IMR-90 (cell line): ENCODE results near the gene NAGLU. TPM values are rescaled to one million over a fixed set of nuclear protein-coding genes. Genes with fewer than 3 reads are reported as not detected.

Experiments used
- ATAC-seq: fragments of 200-7000 bp; cut with Tn5 transposase; 2 replicates; pipeline ENCODE4 v1.9.1; 2020; ENCODE audit warnings: low read depth, mild to moderate bottlenecking, moderate library complexity
- BruUV-seq: library from RNA; stranded (reverse); fragments of 400-500 nt; replicated peaks from 2 replicates; lab custom pipeline; 2021; lab: Mats Ljungman, UMichigan
- CTCF ChIA-PET: fragments of 300-600 bp; formaldehyde crosslinking; extraction: SDS; loops from one replicate; lab custom pipeline; 2021; ENCODE audit warnings: antibody characterized with exemption; lab: Yijun Ruan, JAX
- POLR2A ChIA-PET: fragments of 300-600 bp; sonication (Branson Sonifier 250); formaldehyde crosslinking; loops from one replicate; lab custom pipeline; 2022; ENCODE audit warnings: antibody characterized with exemption; ENCODE audit not compliant: unreplicated experiment; lab: Charles Lee
- DNase-seq: peaks from one replicate; pipeline ENCODE4 v3.0.0; 2013
- H2AFZ ChIP-seq: replicated peaks from 2 replicates; pipeline ENCODE3; 2013; ENCODE audit warnings: low read length, mild to moderate bottlenecking; ENCODE audit not compliant: poor library complexity
- H2AK5ac ChIP-seq: 2 replicates; pipeline ENCODE4 v1.6.1; 2013; ENCODE audit warnings: low read depth, low read length, inconsistent platforms
- H2AK9ac ChIP-seq: replicated peaks from 2 replicates; pipeline ENCODE3; 2013; ENCODE audit warnings: mild to moderate bottlenecking, low read depth, low read length, moderate library complexity; ENCODE audit not compliant: poor library complexity
- H2BK120ac ChIP-seq: 2 replicates; pipeline ENCODE4 v1.6.1; 2013; ENCODE audit warnings: low read depth, low read length, inconsistent platforms
- H2BK15ac ChIP-seq: 3 replicates; pipeline ENCODE4 v1.6.1; 2013; ENCODE audit warnings: low read depth, low read length, inconsistent platforms
- H2BK20ac ChIP-seq: 2 replicates; pipeline ENCODE4 v1.6.1; 2013; ENCODE audit warnings: low read depth, mild to moderate bottlenecking, inconsistent platforms, low read length, moderate library complexity
- H2BK5ac ChIP-seq: 2 replicates; pipeline ENCODE4 v1.6.1; 2013; ENCODE audit warnings: mild to moderate bottlenecking, low read depth, low read length, inconsistent platforms; ENCODE audit not compliant: poor library complexity, severe bottlenecking
- H3K14ac ChIP-seq: replicated peaks from 2 replicates; pipeline ENCODE4 v1.6.1; 2013; ENCODE audit warnings: low read depth, low read length, inconsistent platforms
- H3K18ac ChIP-seq: 2 replicates; pipeline ENCODE4 v1.6.1; 2013; ENCODE audit warnings: low read depth, low read length, control low read depth
- H3K23ac ChIP-seq: 2 replicates; pipeline ENCODE4 v1.6.1; 2013; ENCODE audit warnings: low read depth, low read length, inconsistent platforms
- H3K27ac ChIP-seq: 2 replicates; pipeline ENCODE4 v1.5.1; 2013; ENCODE audit warnings: mild to moderate bottlenecking, control low read depth, low read length; ENCODE audit not compliant: insufficient read depth
- H3K27me3 ChIP-seq: 2 replicates; pipeline ENCODE4 v1.6.1; 2013; ENCODE audit warnings: low read length; ENCODE audit not compliant: control insufficient read depth, insufficient read depth
- H3K36me3 ChIP-seq: 2 replicates; pipeline ENCODE4 v1.6.1; 2013; ENCODE audit warnings: low read length, mixed read lengths; ENCODE audit not compliant: control insufficient read depth, insufficient read depth
- H3K4ac ChIP-seq: 2 replicates; pipeline ENCODE4 v1.6.1; 2013; ENCODE audit warnings: low read depth, low read length, inconsistent platforms
- H3K4me1 ChIP-seq: 2 replicates; pipeline ENCODE4 v1.6.1; 2013; ENCODE audit warnings: low read length, mixed read lengths; ENCODE audit not compliant: control insufficient read depth, insufficient read depth
- H3K4me2 ChIP-seq: 2 replicates; pipeline ENCODE4 v1.6.1; 2013; ENCODE audit warnings: low read depth, mild to moderate bottlenecking, control low read depth, low read length, moderate library complexity
- H3K4me3 ChIP-seq: 2 replicates; pipeline ENCODE4 v1.5.1; 2013; ENCODE audit warnings: low read depth, mild to moderate bottlenecking, control low read depth, low read length, moderate library complexity; ENCODE audit not compliant: insufficient read depth
- H3K56ac ChIP-seq: 2 replicates; pipeline ENCODE4 v1.6.1; 2013; ENCODE audit warnings: low read length, inconsistent platforms; ENCODE audit not compliant: insufficient read depth; ENCODE audit errors: extremely low read depth
- H3K79me1 ChIP-seq, 2 experiments: 2 replicates each; pipeline ENCODE4 v1.6.1; 2013; ENCODE audit warnings: low read length in 2 of 2, inconsistent platforms in 1 of 2, low read depth in 1 of 2
- H3K9ac ChIP-seq: 2 replicates; pipeline ENCODE4 v1.6.1; 2013; ENCODE audit warnings: low read depth, low read length, control low read depth
- H3K9me1 ChIP-seq: 2 replicates; pipeline ENCODE4 v1.6.1; 2013; ENCODE audit warnings: low read length, inconsistent platforms; ENCODE audit not compliant: insufficient read depth
- H3K9me3 ChIP-seq: 2 replicates; pipeline ENCODE4 v1.6.1; 2013; ENCODE audit warnings: low read length; ENCODE audit not compliant: control insufficient read depth, insufficient read depth
- H4K20me1 ChIP-seq: 2 replicates; pipeline ENCODE4 v1.6.1; 2013; ENCODE audit warnings: low read length, inconsistent platforms; ENCODE audit not compliant: insufficient read depth
- H4K5ac ChIP-seq: 2 replicates; pipeline ENCODE4 v1.6.1; 2013; ENCODE audit warnings: mild to moderate bottlenecking, low read depth, low read length, control low read depth
- H4K8ac ChIP-seq, 2 experiments: 2 replicates each; pipeline ENCODE4 v1.6.1; 2013; ENCODE audit warnings: low read depth in 2 of 2, low read length in 2 of 2, control low read depth in 1 of 2, inconsistent platforms in 1 of 2
- H4K91ac ChIP-seq: 2 replicates; pipeline ENCODE4 v1.6.1; 2013; ENCODE audit warnings: low read depth, low read length, inconsistent platforms; ENCODE audit not compliant: insufficient read depth
- BHLHE40 ChIP-seq: fragments of 150-350 bp; IDR thresholded peaks from 2 replicates; pipeline ENCODE4 v1.6.1; 2016; ENCODE audit warnings: mild to moderate bottlenecking, low read depth, low read length
- ELK1 ChIP-seq: fragments of 150-350 bp; IDR thresholded peaks from 2 replicates; pipeline ENCODE4 v1.6.1; 2016; ENCODE audit warnings: low read depth, mild to moderate bottlenecking, low read length, moderate library complexity, borderline replicate concordance
- MAFK ChIP-seq: IDR thresholded peaks from 2 replicates; pipeline ENCODE4 v1.6.1; 2012; ENCODE audit warnings: low read depth, low read length, improper control_type of control experiment
- NFE2L2 ChIP-seq: fragments of 150-350 bp; IDR thresholded peaks from 2 replicates; pipeline ENCODE4 v1.6.1; 2016; ENCODE audit warnings: low read depth, mild to moderate bottlenecking, low read length
- RCOR1 ChIP-seq: IDR thresholded peaks from 2 replicates; pipeline ENCODE4 v1.6.1; 2012; ENCODE audit warnings: mild to moderate bottlenecking, low read length, improper control_type of control experiment; ENCODE audit not compliant: insufficient replicate concordance
- WGBS, 2 experiments: methylation state at CpG; one replicate each; pipeline versions ENCODE4 v1.1.5 to v1.1.7; 2013; ENCODE audit warnings: missing lambda C conversion rate in 2 of 2; ENCODE audit not compliant: insufficient read length in 1 of 2; ENCODE audit errors: extremely low coverage in 2 of 2; 5-methylcytosine and 5-hydroxymethylcytosine counted together
- dilution Hi-C: fragments of 300-500 bp; cut with HindIII; formaldehyde crosslinking; loops from one replicate; pipeline ENCODE4 v1.14.3; 2018; ENCODE audit warnings: low sequenced_read_pairs; ENCODE audit not compliant: unreplicated experiment
- in situ Hi-C: fragments of 300-500 bp; cut with MboI; formaldehyde crosslinking; loops from 3 replicates; pipeline ENCODE4 v1.14.3; 2019; ENCODE audit warnings: low sequenced_read_pairs, inconsistent platforms, mixed read lengths
- intact Hi-C: fragments of 100-400 bp; cut with micrococcal nuclease; formaldehyde crosslinking; loops from 2 replicates; pipeline ENCODE4 v1.10.0; 2022
- polyA plus RNA-seq, 3 experiments: library from polyadenylated mRNA; depleted of rRNA; stranded (reverse); fragments of >200 nt; gene quantifications; 2 replicates each; pipeline ENCODE4 v1.2.3, GENCODE V29; 2012; ENCODE audit warnings: low replicate concordance in 1 of 3
- total RNA-seq: library from RNA; depleted of rRNA; stranded (reverse); fragments of >200 nt; gene quantifications from 2 replicates; pipeline ENCODE4 v1.2.3, GENCODE V29; 2012

NAGLU gene
- total and polyA plus RNA-seq, 2 of the 4 experiments (the other 2 are of a cell fraction): 6.5 to 29.2 TPM

- Histone ChIP-seq H3K4ac (no peak overlapping the region), H4K91ac (no peak overlapping the region), H3K36me3 (peaks cover 49% of the 10 kb centered on the region), H3K56ac (no peak overlapping the region), H4K5ac (no peak overlapping the region), H3K9me1 (peaks cover 11% of the 10 kb centered on the region), H3K23ac (no peak overlapping the region), H2BK15ac (no peak overlapping the region), H2AK9ac (peak overlapping the region; percentile 25), H3K27ac (no peak overlapping the region), H2AFZ (no peak overlapping the region), H3K27me3 (no peaks in the 10 kb centered on the region), H3K4me3 (no peak overlapping the region), H3K4me2 (no peak overlapping the region), H4K20me1 (no peaks in the 10 kb centered on the region), H2AK5ac (no peak overlapping the region), H3K9ac (no peak overlapping the region), H2BK20ac (no peak overlapping the region), H3K4me1 (peaks cover 3% of the 10 kb centered on the region; the same call in 1 of the 2 replicates), H3K14ac (no peak overlapping the region), H3K18ac (no peak overlapping the region), H2BK120ac (no peak overlapping the region), H3K9me3 (no peaks in the 10 kb centered on the region), H4K8ac (no peak overlapping the region), H3K79me1 (peaks cover 3 to 11% of the 10 kb centered on the region in 2 experiments; a peak in 3 of 4 replicates), H2BK5ac (no peak overlapping the region)
- intact Hi-C loops (no loop called here), in situ Hi-C loops (no loop called here), dilution Hi-C loops (no loop called here)
- TF ChIP-seq ELK1 (no peak), MAFK (no peak), BHLHE40 (no peak), RCOR1 (no peak), NFE2L2 (no peak)
- WGBS, 2 experiments: 94% methylated on average over 32 of the region's 39 CpGs; no CpG with 5 or more reads in 1 of the 2 experiments
- ATAC-seq (no peak), DNase-seq (no peak)
- CTCF ChIA-PET: no interaction called here
- BruUV-seq: no TSS peak
- POLR2A ChIA-PET: no interaction called here
Observed at GRCh38 chr17:42543190-42544079, 7.4 kb downstream of the NAGLU start.
